ENCODE results near the gene ZIC4.

GRCh38 chr3:147361454-147362420, 44.6 kb downstream of the ZIC4 start:
- TF ChIP-seq ELK1 (IDR thresholded peaks at IDR 0.05; ENCODE audit: borderline replicate concordance, low read depth, low read length), result no peak
- no peak for TF ChIP-seq POLR2A (IDR thresholded peaks at IDR 0.05; ENCODE audit: low read depth, low read length)
- TF ChIP-seq RCOR1 (IDR thresholded peaks at IDR 0.05; ENCODE audit: insufficient replicate concordance, low read length), result no peak
- TF ChIP-seq BHLHE40 (IDR thresholded peaks at IDR 0.05; ENCODE audit: low read depth, low read length), result no peak
- TF ChIP-seq RAD21 (IDR thresholded peaks at IDR 0.05; ENCODE audit: low read length), result peak; percentile 26; the same call in 1 of the 2 replicates
- peak; percentile 28 for TF ChIP-seq CTCF (conservative IDR thresholded peaks at IDR 0.05; ENCODE audit: low read depth, low read length)
- TF ChIP-seq, protein P1, sequence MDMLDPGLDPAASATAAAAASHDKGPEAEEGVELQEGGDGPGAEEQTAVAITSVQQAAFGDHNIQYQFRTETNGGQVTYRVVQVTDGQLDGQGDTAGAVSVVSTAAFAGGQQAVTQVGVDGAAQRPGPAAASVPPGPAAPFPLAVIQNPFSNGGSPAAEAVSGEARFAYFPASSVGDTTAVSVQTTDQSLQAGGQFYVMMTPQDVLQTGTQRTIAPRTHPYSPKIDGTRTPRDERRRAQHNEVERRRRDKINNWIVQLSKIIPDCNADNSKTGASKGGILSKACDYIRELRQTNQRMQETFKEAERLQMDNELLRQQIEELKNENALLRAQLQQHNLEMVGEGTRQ (IDR thresholded peaks at IDR 0.05; ENCODE audit: low read depth, low read length), result no peak
